Activated naive CD4-positive, alpha-beta T cell treated with anti-CD3 and anti-CD28 coated beads for 36 hours (primary cell): ENCODE results near the gene C1orf141. TPM values are rescaled to one million over a fixed set of nuclear protein-coding genes. Genes with fewer than 3 reads are reported as not detected.

Experiments used
- CTCF ChIA-PET: fragments of 350-600 bp; sonication (Branson Sonifier 250); formaldehyde crosslinking; loops from one replicate; lab custom pipeline; 2021; ENCODE audit warnings: antibody characterized with exemption; lab: Charles Lee
- DNase-seq: peaks from one replicate; pipeline ENCODE4 v3.0.0-alpha.2; 2020
- H3K27ac Mint-ChIP-seq: one replicate; pipeline ENCODE4 v1.8.0; 2021; ENCODE audit warnings: mild to moderate bottlenecking, mixed read lengths
- H3K27me3 Mint-ChIP-seq: one replicate; pipeline ENCODE4 v1.8.0; 2021; ENCODE audit warnings: low read depth, mixed read lengths
- H3K36me3 Mint-ChIP-seq: one replicate; pipeline ENCODE4 v1.8.0; 2021; ENCODE audit warnings: low read depth, mixed read lengths
- H3K4me1 Mint-ChIP-seq: one replicate; pipeline ENCODE4 v1.8.0; 2021; ENCODE audit warnings: low read depth, mixed read lengths
- H3K4me3 Mint-ChIP-seq: one replicate; pipeline ENCODE4 v1.8.0; 2021; ENCODE audit warnings: mild to moderate bottlenecking, moderate library complexity, mixed read lengths
- H3K9me3 Mint-ChIP-seq: one replicate; pipeline ENCODE4 v1.8.0; 2021; ENCODE audit warnings: mixed read lengths
- intact Hi-C: fragments of 100-400 bp; cut with micrococcal nuclease; formaldehyde crosslinking; loops from one replicate; pipeline ENCODE4 v1.15.1; 2023
- total RNA-seq, 2 experiments: library from RNA; stranded (reverse); gene quantifications; one replicate each; pipeline ENCODE4 v1.2.3, GENCODE V29; 2021

Gene C1orf141
- total RNA-seq, 2 experiments from 2014 or later: 0.25 TPM; not detected in 1

GRCh38 chr1:67120855-67121619, 13.7 kb downstream of the C1orf141 start:
- no peaks in the 10 kb centered on the region for H3K36me3 Mint-ChIP-seq
- intact Hi-C loops: no loop called here
- no peak overlapping the region for H3K27ac Mint-ChIP-seq
- DNase-seq: no peak
- no peak overlapping the region for H3K4me3 Mint-ChIP-seq
- no peaks in the 10 kb centered on the region for H3K9me3 Mint-ChIP-seq
- no peaks in the 10 kb centered on the region for H3K27me3 Mint-ChIP-seq
- peaks cover 13% of the 10 kb centered on the region for H3K4me1 Mint-ChIP-seq
- CTCF ChIA-PET: interaction anchor here (0.6 kb wide), 1 partner anchor 413 kb away, joined by 5 read pairs; no protein-coding TSS in a partner anchor

GRCh38 chr1:67118646-67119045, 16.1 kb downstream of the C1orf141 start:
- no peak for DNase-seq
- intact Hi-C loops: loop anchor here (5.0 kb wide), 1 partner anchor 56 kb away; no protein-coding TSS in a partner anchor
- H3K9me3 Mint-ChIP-seq: peaks cover 2% of the 10 kb centered on the region
- no peak overlapping the region for H3K4me3 Mint-ChIP-seq
- no peak overlapping the region for H3K27ac Mint-ChIP-seq
- CTCF ChIA-PET: interaction anchor here (1.5 kb wide), 1 partner anchor 93 kb away, joined by 3 read pairs; no protein-coding TSS in a partner anchor
- peaks cover 11% of the 10 kb centered on the region for H3K4me1 Mint-ChIP-seq
- H3K36me3 Mint-ChIP-seq: no peaks in the 10 kb centered on the region
- H3K27me3 Mint-ChIP-seq: no peaks in the 10 kb centered on the region

GRCh38 chr1:67118191-67118590, 16.6 kb downstream of the C1orf141 start:
- intact Hi-C loops: loop anchor here (5.0 kb wide), 1 partner anchor 56 kb away; no protein-coding TSS in a partner anchor
- CTCF ChIA-PET: no interaction called here
- DNase-seq: no peak
- Mint-ChIP-seq H3K27ac (no peak overlapping the region), H3K27me3 (no peaks in the 10 kb centered on the region), H3K4me3 (no peak overlapping the region), H3K36me3 (no peaks in the 10 kb centered on the region), H3K4me1 (peaks cover 11% of the 10 kb centered on the region), H3K9me3 (peaks cover 2% of the 10 kb centered on the region)

GRCh38 chr1:67114162-67114561, 20.6 kb downstream of the C1orf141 start:
- CTCF ChIA-PET: no interaction called here
- Mint-ChIP-seq H3K4me3 (no peak overlapping the region), H3K27me3 (no peaks in the 10 kb centered on the region), H3K27ac (no peak overlapping the region), H3K4me1 (peaks cover 11% of the 10 kb centered on the region), H3K9me3 (peaks cover 2% of the 10 kb centered on the region), H3K36me3 (no peaks in the 10 kb centered on the region)
- intact Hi-C loops: no loop called here
- DNase-seq: no peak

GRCh38 chr1:67110352-67110751, 24.4 kb downstream of the C1orf141 start:
- H3K36me3 Mint-ChIP-seq: no peaks in the 10 kb centered on the region
- no peaks in the 10 kb centered on the region for H3K4me1 Mint-ChIP-seq
- peaks cover 2% of the 10 kb centered on the region for H3K9me3 Mint-ChIP-seq

GRCh38 chr1:67105508-67105907, 29.3 kb downstream of the C1orf141 start:
- Mint-ChIP-seq H3K4me1 (peaks cover 3% of the 10 kb centered on the region), H3K9me3 (no peaks in the 10 kb centered on the region)
- CTCF ChIA-PET: interaction anchor here (3.5 kb wide), 1 partner anchor 43 kb away, joined by 21 read pairs; no protein-coding TSS in a partner anchor

More at GRCh38 chr1:67110352-67110751, 24.4 kb downstream of the C1orf141 start:
- no peak overlapping the region for H3K27ac Mint-ChIP-seq
- no peak for DNase-seq
- H3K4me3 Mint-ChIP-seq: no peak overlapping the region
- CTCF ChIA-PET: no interaction called here
- intact Hi-C loops: no loop called here
- no peaks in the 10 kb centered on the region for H3K27me3 Mint-ChIP-seq

DNA sequence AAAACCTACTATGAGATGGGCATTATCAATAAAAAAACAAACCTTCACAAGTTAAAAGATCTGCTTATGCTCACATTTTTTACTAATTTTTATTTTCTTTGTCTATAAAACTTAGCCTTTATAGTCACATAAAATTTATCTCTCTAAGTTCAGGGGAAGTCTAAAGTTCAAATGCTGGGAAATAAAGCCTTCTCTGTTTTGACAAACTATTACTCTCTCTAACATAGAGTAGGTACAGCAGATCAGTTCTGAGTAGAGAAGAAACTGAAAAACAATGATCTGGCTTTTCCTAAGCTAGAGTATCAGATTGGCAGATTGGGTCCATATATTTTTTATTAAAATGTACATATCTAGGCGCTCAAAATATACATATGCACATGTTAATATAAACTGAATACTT, 31.2 kb downstream of the C1orf141 start:
- Mint-ChIP-seq H3K27ac (no peak overlapping the region), H3K36me3 (no peaks in the 10 kb centered on the region), H3K9me3 (no peaks in the 10 kb centered on the region), H3K4me1 (peaks cover 3% of the 10 kb centered on the region), H3K4me3 (no peak overlapping the region), H3K27me3 (no peaks in the 10 kb centered on the region)
- intact Hi-C loops: no loop called here
- CTCF ChIA-PET: interaction anchor here (3.5 kb wide), 1 partner anchor 45 kb away, joined by 21 read pairs; no protein-coding TSS in a partner anchor
- DNase-seq: no peak

More at GRCh38 chr1:67105508-67105907, 29.3 kb downstream of the C1orf141 start:
- H3K36me3 Mint-ChIP-seq: no peaks in the 10 kb centered on the region
- intact Hi-C loops: no loop called here
- H3K27ac Mint-ChIP-seq: no peak overlapping the region
- no peak overlapping the region for H3K4me3 Mint-ChIP-seq
- no peaks in the 10 kb centered on the region for H3K27me3 Mint-ChIP-seq
- DNase-seq: no peak

DNA sequence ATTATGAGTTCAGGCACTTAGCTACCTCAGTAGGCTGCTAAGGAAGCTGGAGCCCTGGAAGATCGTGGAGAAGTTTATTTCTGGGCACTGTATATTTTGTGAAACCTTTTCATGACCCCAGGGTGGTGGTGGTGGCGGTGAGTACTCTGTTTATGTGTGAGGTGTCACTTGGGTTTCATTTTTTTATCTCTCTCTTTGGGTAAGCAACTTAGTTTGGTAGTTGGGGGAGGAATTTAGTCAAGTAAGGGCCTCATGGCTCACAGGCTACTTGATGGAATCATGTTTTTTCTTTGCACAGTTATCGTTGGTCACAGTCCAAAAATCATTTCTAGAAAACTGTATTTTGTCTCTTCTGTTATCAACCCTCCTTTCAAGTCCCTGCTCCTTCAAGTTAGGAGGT, 33.9 kb downstream of the C1orf141 start:
- no peak for DNase-seq
- Mint-ChIP-seq H3K36me3 (no peaks in the 10 kb centered on the region), H3K9me3 (no peaks in the 10 kb centered on the region), H3K27me3 (no peaks in the 10 kb centered on the region), H3K4me1 (peaks cover 3% of the 10 kb centered on the region), H3K4me3 (no peak overlapping the region), H3K27ac (no peak overlapping the region)
- intact Hi-C loops: no loop called here
- CTCF ChIA-PET: interaction anchor here (0.7 kb wide), 1 partner anchor 654 kb away, joined by 3 read pairs; no protein-coding TSS in a partner anchor

GRCh38 chr1:67097305-67097704, 37.5 kb downstream of the C1orf141 start:
- CTCF ChIA-PET: no interaction called here
- H3K36me3 Mint-ChIP-seq: no peaks in the 10 kb centered on the region
- DNase-seq: no peak

DNA sequence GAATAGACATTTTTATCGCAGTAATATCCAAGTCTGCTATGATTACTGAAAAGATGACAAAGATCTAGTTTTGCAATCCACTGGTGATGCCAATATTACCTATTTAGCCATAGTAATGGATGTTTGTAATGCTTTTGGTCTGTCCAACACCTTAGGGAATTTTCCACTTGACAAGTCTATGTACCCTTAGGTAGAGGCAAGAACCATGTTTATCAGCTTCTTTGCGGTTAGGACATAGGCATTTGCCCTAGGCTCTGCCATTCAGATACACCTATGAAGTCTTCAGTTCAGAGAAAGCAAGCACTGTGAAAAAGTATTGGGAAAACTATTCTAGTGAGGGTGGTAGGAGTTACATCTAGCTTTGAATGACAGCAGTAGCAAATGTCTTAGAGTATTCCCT, 40.6 kb downstream of the C1orf141 start:
- Mint-ChIP-seq H3K4me3 (no peak overlapping the region), H3K36me3 (no peaks in the 10 kb centered on the region), H3K27ac (no peak overlapping the region), H3K4me1 (peaks cover 2% of the 10 kb centered on the region), H3K9me3 (no peaks in the 10 kb centered on the region), H3K27me3 (no peaks in the 10 kb centered on the region)
- no peak for DNase-seq
- CTCF ChIA-PET: no interaction called here
- intact Hi-C loops: no loop called here

More at GRCh38 chr1:67097305-67097704, 37.5 kb downstream of the C1orf141 start:
- Mint-ChIP-seq H3K27me3 (no peaks in the 10 kb centered on the region), H3K27ac (no peak overlapping the region), H3K4me1 (peaks cover 5% of the 10 kb centered on the region), H3K9me3 (no peaks in the 10 kb centered on the region), H3K4me3 (no peak overlapping the region)
- intact Hi-C loops: no loop called here

DNA sequence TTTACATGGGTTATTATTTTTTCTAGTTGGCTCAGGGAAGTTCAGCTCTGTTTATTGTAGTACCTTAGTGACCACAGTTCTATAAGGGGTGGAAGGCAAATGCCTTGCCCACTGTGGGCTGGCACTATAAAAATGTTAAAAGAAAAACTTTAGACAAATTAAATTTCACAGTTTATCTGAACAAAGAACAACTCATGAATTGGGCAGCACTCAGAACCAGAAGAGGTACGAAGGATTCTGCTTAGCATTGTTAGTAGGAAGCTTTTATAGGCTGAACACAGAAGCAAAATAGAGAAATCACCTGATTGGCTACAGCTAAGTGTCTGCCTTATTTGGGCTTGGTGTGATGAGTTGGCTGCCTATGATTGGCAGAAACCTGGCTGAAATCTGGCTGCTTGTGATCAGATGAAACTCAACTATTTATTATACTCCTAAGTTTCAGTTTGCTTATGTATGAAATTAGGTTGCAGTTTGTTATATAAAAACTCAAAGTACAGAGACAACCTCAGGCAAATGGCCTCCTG, 45.0 kb downstream of the C1orf141 start:
- CTCF ChIA-PET: no interaction called here
- Mint-ChIP-seq H3K27me3 (no peaks in the 10 kb centered on the region), H3K4me1 (peaks cover 2% of the 10 kb centered on the region), H3K36me3 (no peaks in the 10 kb centered on the region), H3K4me3 (no peak overlapping the region), H3K27ac (no peak overlapping the region), H3K9me3 (no peaks in the 10 kb centered on the region)
- no peak for DNase-seq
- intact Hi-C loops: no loop called here

- Mint-ChIP-seq H3K27me3 (no peaks in the 10 kb centered on the region), H3K9me3 (no peaks in the 10 kb centered on the region), H3K4me3 (no peak overlapping the region), H3K4me1 (peaks cover 2% of the 10 kb centered on the region), H3K27ac (no peak overlapping the region), H3K36me3 (no peaks in the 10 kb centered on the region)
- no peak for DNase-seq
- intact Hi-C loops: no loop called here
- CTCF ChIA-PET: no interaction called here
Measured at GRCh38 chr1:67088440-67088839, 46.3 kb downstream of the C1orf141 start.
